HG03558 (cell line): ENCODE data around the gene GPD1.
"Not testable (repeated sequence)": the region's sequence is repeated elsewhere in the genome, so short reads cannot be mapped to it uniquely, and the experiment has no call there.

Experiments
- ATAC-seq: cut with Tn5 transposase; IDR thresholded peaks from one replicate; pipeline ENCODE4 v1.9.1; 2021; ENCODE audit warnings: moderate number of reproducible peaks; ENCODE audit not compliant: unreplicated experiment; ENCODE audit errors: extremely low read depth

GPD1 gene

GRCh38 chr12:50072198-50072907, 31.5 kb upstream of the GPD1 start:
- no peak for ATAC-seq

- ATAC-seq: no peak
These were observed 30.6 kb upstream of the GPD1 start for GRCh38 chr12:50073206-50073605.

- ATAC-seq: no peak
These were observed 30.1 kb upstream of the GPD1 start for GRCh38 chr12:50073712-50074111.

- no peak for ATAC-seq
These were observed 28.6 kb upstream of the GPD1 start for GRCh38 chr12:50074936-50075807.

- ATAC-seq: no peak
These were observed 28.0 kb upstream of the GPD1 start for GRCh38 chr12:50075808-50076170.

- ATAC-seq: no peak
These were observed 26.7 kb upstream of the GPD1 start for GRCh38 chr12:50077099-50077498.

- ATAC-seq: no peak
These were observed 25.5 kb upstream of the GPD1 start for GRCh38 chr12:50078281-50078680.

GRCh38 chr12:50079771-50080170, 24.0 kb upstream of the GPD1 start:
- no peak for ATAC-seq

- ATAC-seq: no peak
These were observed 22.6 kb upstream of the GPD1 start for GRCh38 chr12:50081096-50081808.

GRCh38 chr12:50082644-50083043, 21.2 kb upstream of the GPD1 start:
- ATAC-seq: no peak

GRCh38 chr12:50083301-50083700, 20.5 kb upstream of the GPD1 start:
- ATAC-seq: no peak

- not testable (repeated sequence) for ATAC-seq
These were observed 19.4 kb upstream of the GPD1 start for GRCh38 chr12:50084409-50084774.

- peak; percentile 60 for ATAC-seq
These were observed 18.8 kb upstream of the GPD1 start, which contains the start of gene SMARCD1 for GRCh38 chr12:50084775-50085614. Gene SMARCD1 (plus strand): TSS chr12:50085342. CDS start chr12:50085370, 28 bp downstream.

- ATAC-seq: no peak
These were observed 18.2 kb upstream of the GPD1 start for GRCh38 chr12:50085615-50086072.

- ATAC-seq: no peak
These were observed 17.7 kb upstream of the GPD1 start for GRCh38 chr12:50086148-50086547.

GRCh38 chr12:50087151-50087550, 16.7 kb upstream of the GPD1 start:
- no peak for ATAC-seq

GRCh38 chr12:50087995-50088394, 15.8 kb upstream of the GPD1 start:
- ATAC-seq: no peak

- no peak for ATAC-seq
These were observed 15.1 kb upstream of the GPD1 start for GRCh38 chr12:50088577-50089335.

- no peak for ATAC-seq
These were observed 14.1 kb upstream of the GPD1 start for GRCh38 chr12:50089730-50090129.
